ENCODE data around the gene SENP8.

SENP8 gene

DNA sequence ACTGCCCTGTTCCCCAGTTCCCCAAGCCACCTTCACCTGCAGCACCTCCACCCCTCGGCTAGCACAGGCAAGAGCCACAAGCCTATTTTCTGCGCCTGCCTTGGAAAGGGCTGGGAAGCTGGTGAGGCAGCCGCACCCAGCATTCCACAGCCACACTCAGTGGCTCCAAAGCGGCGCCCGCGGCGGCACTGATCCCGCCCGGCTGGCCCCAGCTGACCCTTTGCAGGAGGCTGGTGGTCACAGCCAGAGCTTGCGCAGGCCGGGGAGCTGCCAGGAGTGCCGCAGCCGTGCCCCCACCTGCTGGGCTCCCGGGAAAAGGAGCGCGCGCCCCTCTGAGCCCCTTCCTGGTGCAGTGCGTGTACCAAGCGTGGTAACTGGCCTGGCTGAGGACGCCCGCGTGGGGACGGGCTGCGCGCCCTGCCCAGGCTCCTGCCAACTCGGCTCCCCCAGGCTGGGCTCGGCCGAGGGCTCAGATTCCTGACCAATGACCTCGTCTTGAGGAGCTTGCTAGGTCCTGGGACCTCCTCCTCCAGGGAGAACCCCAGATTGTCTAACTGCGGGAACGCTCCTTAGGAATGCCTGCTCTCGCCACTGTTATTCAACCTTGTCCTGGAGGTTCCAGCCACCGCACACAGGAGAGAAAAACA, 66.1 kb downstream of the SENP8 start:
- Histone ChIP-seq H4K20me1 (ENCODE audit: insufficient read depth, low read length) (no peaks in the 10 kb centered on the region), H3K9me3 (ENCODE audit: insufficient read depth, low read length) (no peaks in the 10 kb centered on the region), H3K27ac (ENCODE audit: low read length) (no peak overlapping the region), H3K27me3 (ENCODE audit: low read depth, low read length) (0 out of 2 replicates have a peak, but pooled peaks cover 6% of the 10 kb centered on the region), H2AFZ (ENCODE audit: low read depth, low read length) (no peak overlapping the region), H3K4me3 (ENCODE audit: low read length) (no peak overlapping the region), H3K4me2 (ENCODE audit: low read length) (no peak overlapping the region), H3K4me1 (ENCODE audit: low read length) (no peaks in the 10 kb centered on the region), H3K79me2 (ENCODE audit: low read length) (no peaks in the 10 kb centered on the region), H3K36me3 (replicated peaks; ENCODE audit: low read depth, low read length) (no peaks in the 10 kb centered on the region), H3K9ac (ENCODE audit: low read length) (no peak overlapping the region)
- TF ChIP-seq EZH2phosphoT487 (IDR thresholded peaks at IDR 0.05; ENCODE audit: low read depth): no peak
- TF ChIP-seq, protein P1, sequence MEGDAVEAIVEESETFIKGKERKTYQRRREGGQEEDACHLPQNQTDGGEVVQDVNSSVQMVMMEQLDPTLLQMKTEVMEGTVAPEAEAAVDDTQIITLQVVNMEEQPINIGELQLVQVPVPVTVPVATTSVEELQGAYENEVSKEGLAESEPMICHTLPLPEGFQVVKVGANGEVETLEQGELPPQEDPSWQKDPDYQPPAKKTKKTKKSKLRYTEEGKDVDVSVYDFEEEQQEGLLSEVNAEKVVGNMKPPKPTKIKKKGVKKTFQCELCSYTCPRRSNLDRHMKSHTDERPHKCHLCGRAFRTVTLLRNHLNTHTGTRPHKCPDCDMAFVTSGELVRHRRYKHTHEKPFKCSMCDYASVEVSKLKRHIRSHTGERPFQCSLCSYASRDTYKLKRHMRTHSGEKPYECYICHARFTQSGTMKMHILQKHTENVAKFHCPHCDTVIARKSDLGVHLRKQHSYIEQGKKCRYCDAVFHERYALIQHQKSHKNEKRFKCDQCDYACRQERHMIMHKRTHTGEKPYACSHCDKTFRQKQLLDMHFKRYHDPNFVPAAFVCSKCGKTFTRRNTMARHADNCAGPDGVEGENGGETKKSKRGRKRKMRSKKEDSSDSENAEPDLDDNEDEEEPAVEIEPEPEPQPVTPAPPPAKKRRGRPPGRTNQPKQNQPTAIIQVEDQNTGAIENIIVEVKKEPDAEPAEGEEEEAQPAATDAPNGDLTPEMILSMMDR (IDR thresholded peaks at IDR 0.05; ENCODE audit: low read depth, low read length): no peak

DNA sequence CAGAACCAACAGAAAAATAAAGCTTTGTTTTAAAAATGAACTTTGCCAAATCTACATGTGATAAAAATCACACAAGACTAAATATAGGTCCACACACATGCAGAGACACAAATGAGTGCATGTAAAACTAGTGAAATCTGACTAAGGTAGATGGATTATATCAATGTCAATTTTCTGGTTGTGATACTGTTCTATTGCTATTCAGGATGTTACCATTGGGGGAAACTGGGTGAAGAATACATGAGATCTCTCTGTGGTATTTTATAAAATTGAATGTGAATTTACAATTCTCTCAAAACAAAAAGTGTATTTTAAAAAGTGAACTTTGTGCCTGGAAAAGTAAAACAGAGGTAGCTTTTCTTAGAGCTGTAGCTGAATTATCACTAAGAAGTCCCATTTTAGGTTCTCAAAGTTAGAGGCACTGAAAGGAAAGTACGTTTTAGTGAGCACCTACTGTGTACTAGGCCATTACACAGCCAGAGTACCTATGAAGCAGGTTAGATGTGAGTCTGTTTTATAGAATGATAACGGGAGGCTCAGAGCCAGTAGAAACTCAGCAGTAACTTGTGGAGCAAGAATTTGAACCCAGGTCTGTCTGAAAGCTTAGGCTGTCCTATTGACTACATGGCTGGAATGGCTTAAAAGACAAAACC, 71.2 kb downstream of the SENP8 start:
- no peak overlapping the region for H3K27ac ChIP-seq (ENCODE audit: low read length)
- TF ChIP-seq EZH2phosphoT487 (IDR thresholded peaks at IDR 0.05; ENCODE audit: low read depth): no peak
- TF ChIP-seq, protein P1 (IDR thresholded peaks at IDR 0.05; ENCODE audit: low read depth, low read length): no peak

DNA sequence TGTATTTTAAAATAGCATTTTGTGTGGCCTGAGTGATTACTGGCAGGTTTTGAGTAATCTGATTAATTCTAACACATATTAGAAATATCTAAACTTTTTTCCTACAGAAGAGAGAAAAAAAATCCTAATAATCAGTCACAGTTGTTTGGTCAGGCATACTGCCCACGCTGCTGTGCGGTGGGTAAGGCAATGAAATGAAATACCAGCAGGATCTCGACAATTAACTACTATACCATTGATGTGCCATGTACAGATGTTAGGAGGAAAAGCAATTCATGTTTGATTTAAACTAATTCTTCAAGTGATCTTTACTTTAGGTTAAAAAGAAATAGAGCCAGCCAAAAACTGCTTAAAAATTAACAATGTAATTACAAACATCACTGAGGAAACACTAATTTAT, 74.2 kb downstream of the SENP8 start:
- Histone ChIP-seq H3K9ac (ENCODE audit: low read length) (no peak overlapping the region), H3K9me3 (ENCODE audit: insufficient read depth, low read length) (no peaks in the 10 kb centered on the region), H3K4me3 (ENCODE audit: low read length) (no peak overlapping the region), H2AFZ (ENCODE audit: low read depth, low read length) (no peak overlapping the region), H3K79me2 (ENCODE audit: low read length) (no peaks in the 10 kb centered on the region), H3K27me3 (ENCODE audit: low read depth, low read length) (peaks cover 12% of the 10 kb centered on the region), H3K4me2 (ENCODE audit: low read length) (no peak overlapping the region), H4K20me1 (ENCODE audit: insufficient read depth, low read length) (peaks cover 8% of the 10 kb centered on the region; the same call in 1 of the 2 replicates), H3K27ac (ENCODE audit: low read length) (no peak overlapping the region), H3K36me3 (replicated peaks; ENCODE audit: low read depth, low read length) (no peaks in the 10 kb centered on the region), H3K4me1 (ENCODE audit: low read length) (peaks cover 14% of the 10 kb centered on the region)
- no peak for TF ChIP-seq EZH2phosphoT487 (IDR thresholded peaks at IDR 0.05; ENCODE audit: low read depth)
- TF ChIP-seq, protein P1 (IDR thresholded peaks at IDR 0.05; ENCODE audit: low read depth, low read length): no peak

More for the DNA sequence above, 71.2 kb downstream of the SENP8 start:
- Histone ChIP-seq H3K9ac (ENCODE audit: low read length) (no peak overlapping the region), H3K79me2 (ENCODE audit: low read length) (no peaks in the 10 kb centered on the region), H3K4me3 (ENCODE audit: low read length) (no peak overlapping the region), H3K36me3 (replicated peaks; ENCODE audit: low read depth, low read length) (no peaks in the 10 kb centered on the region), H3K4me2 (ENCODE audit: low read length) (no peak overlapping the region), H4K20me1 (ENCODE audit: insufficient read depth, low read length) (no peaks in the 10 kb centered on the region), H3K4me1 (ENCODE audit: low read length) (no peaks in the 10 kb centered on the region), H3K9me3 (ENCODE audit: insufficient read depth, low read length) (no peaks in the 10 kb centered on the region), H2AFZ (ENCODE audit: low read depth, low read length) (no peak overlapping the region), H3K27me3 (ENCODE audit: low read depth, low read length) (peaks cover 15% of the 10 kb centered on the region)
